Peyer's patch (tissue), 4 donors: ENCODE measurements around the gene ELL.

Source experiments
- CTCF ChIP-seq, 6 experiments: fragments of 450-650 bp in 4 of 6; fragments of 200-600 bp in 2 of 6; sonication (generic) in 1 of 6; IDR thresholded peaks; one replicate each; pipeline ENCODE4 v1.5.1; 2017 to 2019; ENCODE audit warnings: antibody characterized with exemption in 6 of 6, mild to moderate bottlenecking in 3 of 6, moderate library complexity in 1 of 6
- POLR2A ChIP-seq, 2 donors: fragments of 450-650 bp; IDR thresholded peaks; one replicate each; pipeline ENCODE4 v1.5.1; 2017; ENCODE audit warnings: antibody characterized with exemption in 2 of 2, mild to moderate bottlenecking in 2 of 2, moderate library complexity in 2 of 2

GRCh38 chr19:18440415-18440877 is 81.4 kb downstream of the ELL start:
- TF ChIP-seq CTCF (IDR thresholded peaks at IDR 0.05): peak in 4 of 6 experiments; percentile 25 to 39 (median 30)
- TF ChIP-seq POLR2A (IDR thresholded peaks at IDR 0.05): no peak
